Measurements from ENCODE around the gene FGF14. TPM values are rescaled to one million over a fixed set of nuclear protein-coding genes. Genes with fewer than 3 reads are reported as not detected.

Gene FGF14
- total RNA-seq, 1 donor from 2014 or later, result not detected

- no peaks in the 10 kb centered on the region for H3K27me3 ChIP-seq (ENCODE audit: control insufficient read depth, insufficient read depth, low read length)
- no peak for TF ChIP-seq CTCF (IDR thresholded peaks at IDR 0.05; ENCODE audit: insufficient read depth, low read length, poor library complexity, severe bottlenecking)
- H3K4me3 ChIP-seq (ENCODE audit: low read depth, low read length), result no peak overlapping the region
- H3K36me3 ChIP-seq (ENCODE audit: control insufficient read depth, insufficient read depth, low read length), result no peaks in the 10 kb centered on the region
- DNase-seq (ENCODE audit: low read depth), result no peak
Observed at GRCh38 chr13:101946401-101946800, 455.4 kb downstream of the FGF14 start.

DNA sequence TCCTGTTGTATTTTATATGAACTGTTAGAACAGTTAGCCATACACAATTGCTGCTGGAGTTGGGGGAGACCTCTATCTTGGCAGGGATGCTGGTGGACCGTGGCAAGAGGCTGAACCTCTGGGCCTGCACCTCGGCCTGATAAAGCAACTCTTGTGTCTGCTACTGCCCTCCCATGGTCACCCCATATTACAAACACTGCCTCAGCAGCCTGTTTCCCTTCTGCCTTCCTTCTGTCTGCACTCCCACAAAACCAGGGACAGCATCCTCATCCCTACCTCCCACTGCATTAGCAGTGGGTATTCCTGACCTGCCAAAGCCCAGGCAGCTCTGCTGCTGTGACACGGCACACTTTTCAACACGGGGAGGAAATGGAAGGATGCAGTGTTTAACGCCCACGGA lies 456.4 kb downstream of the FGF14 start:
- no peaks in the 10 kb centered on the region for H3K27me3 ChIP-seq (ENCODE audit: control insufficient read depth, insufficient read depth, low read length)
- no peaks in the 10 kb centered on the region for H3K36me3 ChIP-seq (ENCODE audit: control insufficient read depth, insufficient read depth, low read length)
- peak; percentile 2 for TF ChIP-seq CTCF (IDR thresholded peaks at IDR 0.05; ENCODE audit: insufficient read depth, low read length, poor library complexity, severe bottlenecking)
- no peak overlapping the region for H3K4me3 ChIP-seq (ENCODE audit: low read depth, low read length)
- DNase-seq (ENCODE audit: low read depth), result no peak

GRCh38 chr13:101944521-101944920 lies 457.3 kb downstream of the FGF14 start:
- TF ChIP-seq CTCF (IDR thresholded peaks at IDR 0.05; ENCODE audit: insufficient read depth, low read length, poor library complexity, severe bottlenecking), result no peak
- Histone ChIP-seq H3K4me3 (ENCODE audit: low read depth, low read length) (no peak overlapping the region), H3K27me3 (ENCODE audit: control insufficient read depth, insufficient read depth, low read length) (no peaks in the 10 kb centered on the region), H3K36me3 (ENCODE audit: control insufficient read depth, insufficient read depth, low read length) (no peaks in the 10 kb centered on the region)
- no peak for DNase-seq (ENCODE audit: low read depth)

- no peaks in the 10 kb centered on the region for H3K36me3 ChIP-seq (ENCODE audit: control insufficient read depth, insufficient read depth, low read length)
- DNase-seq (ENCODE audit: low read depth), result no peak
- no peaks in the 10 kb centered on the region for H3K27me3 ChIP-seq (ENCODE audit: control insufficient read depth, insufficient read depth, low read length)
- no peak overlapping the region for H3K4me3 ChIP-seq (ENCODE audit: low read depth, low read length)
- TF ChIP-seq CTCF (IDR thresholded peaks at IDR 0.05; ENCODE audit: insufficient read depth, low read length, poor library complexity, severe bottlenecking), result peak; percentile 39
Observed at GRCh38 chr13:101942535-101943157, 459.2 kb downstream of the FGF14 start.

DNA sequence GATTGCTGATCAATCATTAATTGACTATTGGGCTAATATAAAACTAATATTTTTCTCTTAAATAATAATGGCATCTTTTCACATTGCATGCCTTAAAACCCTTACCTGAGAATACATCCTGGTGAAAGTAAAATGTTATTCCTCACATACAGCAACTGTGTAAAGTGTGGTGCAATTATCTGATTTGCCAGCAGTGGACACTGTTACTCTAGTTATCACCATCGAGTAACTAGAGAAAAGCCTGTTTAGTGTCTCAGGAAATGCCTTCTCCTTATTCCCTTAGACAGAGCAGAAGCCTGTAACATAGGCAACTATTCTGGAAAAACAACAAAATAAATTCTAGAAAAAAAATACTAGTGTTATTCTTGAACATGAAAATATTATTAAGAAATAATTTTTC lies 459.8 kb downstream of the FGF14 start:
- TF ChIP-seq CTCF (IDR thresholded peaks at IDR 0.05; ENCODE audit: insufficient read depth, low read length, poor library complexity, severe bottlenecking), result peak; percentile 84
- DNase-seq (ENCODE audit: low read depth), result no peak
- no peaks in the 10 kb centered on the region for H3K36me3 ChIP-seq (ENCODE audit: control insufficient read depth, insufficient read depth, low read length)

More for the DNA sequence above, 459.8 kb downstream of the FGF14 start:
- H3K27me3 ChIP-seq (ENCODE audit: control insufficient read depth, insufficient read depth, low read length), result no peaks in the 10 kb centered on the region
- H3K4me3 ChIP-seq (ENCODE audit: low read depth, low read length), result no peak overlapping the region
